ENCODE data around the gene SLC22A3.
"Not testable (repeated sequence)": the region's sequence is repeated elsewhere in the genome, so short reads cannot be mapped to it uniquely, and the experiment has no call there.

The SLC22A3 gene

GRCh38 chr6:160358225-160359119, 10.3 kb downstream of the SLC22A3 start:
- Histone ChIP-seq H3K27me3 (ENCODE audit: control insufficient read depth, insufficient read depth, low read length) (no peaks in the 10 kb centered on the region), H3K4me3 (ENCODE audit: low read length) (no peak overlapping the region), H3K9ac (ENCODE audit: low read length) (no peak overlapping the region), H3K4me1 (ENCODE audit: control insufficient read depth, low read depth, low read length) (no peaks in the 10 kb centered on the region), H3K9me3 (ENCODE audit: control insufficient read depth, low read depth, low read length) (no peaks in the 10 kb centered on the region), H3K36me3 (ENCODE audit: control insufficient read depth, low read depth, low read length) (no peaks in the 10 kb centered on the region), H3K27ac (ENCODE audit: low read length) (no peak overlapping the region)

GRCh38 chr6:160360955-160361354, 12.8 kb downstream of the SLC22A3 start:
- Histone ChIP-seq H3K9ac (ENCODE audit: low read length) (no peak overlapping the region), H3K9me3 (ENCODE audit: control insufficient read depth, low read depth, low read length) (no peaks in the 10 kb centered on the region), H3K27me3 (ENCODE audit: control insufficient read depth, insufficient read depth, low read length) (no peaks in the 10 kb centered on the region), H3K36me3 (ENCODE audit: control insufficient read depth, low read depth, low read length) (no peaks in the 10 kb centered on the region), H3K4me3 (ENCODE audit: low read length) (no peak overlapping the region), H3K27ac (ENCODE audit: low read length) (no peak overlapping the region), H3K4me1 (ENCODE audit: control insufficient read depth, low read depth, low read length) (no peaks in the 10 kb centered on the region)

GRCh38 chr6:160362556-160362955, 14.4 kb downstream of the SLC22A3 start:
- Histone ChIP-seq H3K27me3 (ENCODE audit: control insufficient read depth, insufficient read depth, low read length) (no peaks in the 10 kb centered on the region), H3K27ac (ENCODE audit: low read length) (no peak overlapping the region), H3K9me3 (ENCODE audit: control insufficient read depth, low read depth, low read length) (no peaks in the 10 kb centered on the region), H3K36me3 (ENCODE audit: control insufficient read depth, low read depth, low read length) (no peaks in the 10 kb centered on the region), H3K4me1 (ENCODE audit: control insufficient read depth, low read depth, low read length) (no peaks in the 10 kb centered on the region), H3K4me3 (ENCODE audit: low read length) (no peak overlapping the region), H3K9ac (ENCODE audit: low read length) (no peak overlapping the region)

- no peak overlapping the region for H3K4me3 ChIP-seq (ENCODE audit: low read length)
- H3K36me3 ChIP-seq (ENCODE audit: control insufficient read depth, low read depth, low read length) = no peaks in the 10 kb centered on the region
- H3K9me3 ChIP-seq (ENCODE audit: control insufficient read depth, low read depth, low read length) = no peaks in the 10 kb centered on the region
- no peak overlapping the region for H3K9ac ChIP-seq (ENCODE audit: low read length)
- H3K27me3 ChIP-seq (ENCODE audit: control insufficient read depth, insufficient read depth, low read length) = no peaks in the 10 kb centered on the region
- H3K27ac ChIP-seq (ENCODE audit: low read length) = no peak overlapping the region
- H3K4me1 ChIP-seq (ENCODE audit: control insufficient read depth, low read depth, low read length) = no peaks in the 10 kb centered on the region
Measured at GRCh38 chr6:160363016-160363996, 15.1 kb downstream of the SLC22A3 start.

GRCh38 chr6:160365117-160365516, 16.9 kb downstream of the SLC22A3 start:
- Histone ChIP-seq H3K4me3 (ENCODE audit: low read length) (no peak overlapping the region), H3K4me1 (ENCODE audit: control insufficient read depth, low read depth, low read length) (no peaks in the 10 kb centered on the region), H3K27me3 (ENCODE audit: control insufficient read depth, insufficient read depth, low read length) (no peaks in the 10 kb centered on the region), H3K9ac (ENCODE audit: low read length) (no peak overlapping the region), H3K9me3 (ENCODE audit: control insufficient read depth, low read depth, low read length) (no peaks in the 10 kb centered on the region), H3K36me3 (ENCODE audit: control insufficient read depth, low read depth, low read length) (no peaks in the 10 kb centered on the region), H3K27ac (ENCODE audit: low read length) (no peak overlapping the region)

GRCh38 chr6:160367798-160368547, 19.8 kb downstream of the SLC22A3 start:
- Histone ChIP-seq H3K9ac (ENCODE audit: low read length) (no peak overlapping the region), H3K4me3 (ENCODE audit: low read length) (no peak overlapping the region), H3K27me3 (ENCODE audit: control insufficient read depth, insufficient read depth, low read length) (no peaks in the 10 kb centered on the region), H3K27ac (ENCODE audit: low read length) (no peak overlapping the region), H3K4me1 (ENCODE audit: control insufficient read depth, low read depth, low read length) (no peaks in the 10 kb centered on the region), H3K9me3 (ENCODE audit: control insufficient read depth, low read depth, low read length) (no peaks in the 10 kb centered on the region), H3K36me3 (ENCODE audit: control insufficient read depth, low read depth, low read length) (no peaks in the 10 kb centered on the region)

- Histone ChIP-seq H3K9ac (ENCODE audit: low read length) (no peak overlapping the region), H3K36me3 (ENCODE audit: control insufficient read depth, low read depth, low read length) (no peaks in the 10 kb centered on the region), H3K27me3 (ENCODE audit: control insufficient read depth, insufficient read depth, low read length) (no peaks in the 10 kb centered on the region), H3K4me1 (ENCODE audit: control insufficient read depth, low read depth, low read length) (no peaks in the 10 kb centered on the region), H3K27ac (ENCODE audit: low read length) (no peak overlapping the region), H3K4me3 (ENCODE audit: low read length) (no peak overlapping the region), H3K9me3 (ENCODE audit: control insufficient read depth, low read depth, low read length) (no peaks in the 10 kb centered on the region)
Measured at GRCh38 chr6:160368670-160369069, 20.5 kb downstream of the SLC22A3 start.

GRCh38 chr6:160373601-160374000, 25.4 kb downstream of the SLC22A3 start:
- H3K36me3 ChIP-seq (ENCODE audit: control insufficient read depth, low read depth, low read length); H3K27me3 ChIP-seq (ENCODE audit: control insufficient read depth, insufficient read depth, low read length); H3K9me3 ChIP-seq (ENCODE audit: control insufficient read depth, low read depth, low read length); H3K4me3 ChIP-seq (ENCODE audit: low read length); H3K27ac ChIP-seq (ENCODE audit: low read length); H3K9ac ChIP-seq (ENCODE audit: low read length); H3K4me1 ChIP-seq (ENCODE audit: control insufficient read depth, low read depth, low read length): not testable (repeated sequence)

- Histone ChIP-seq H3K27me3 (ENCODE audit: control insufficient read depth, insufficient read depth, low read length) (no peaks in the 10 kb centered on the region), H3K36me3 (ENCODE audit: control insufficient read depth, low read depth, low read length) (no peaks in the 10 kb centered on the region), H3K27ac (ENCODE audit: low read length) (no peak overlapping the region), H3K4me1 (ENCODE audit: control insufficient read depth, low read depth, low read length) (no peaks in the 10 kb centered on the region), H3K4me3 (ENCODE audit: low read length) (no peak overlapping the region), H3K9me3 (ENCODE audit: control insufficient read depth, low read depth, low read length) (no peaks in the 10 kb centered on the region), H3K9ac (ENCODE audit: low read length) (no peak overlapping the region)
Measured at GRCh38 chr6:160374836-160375560, 26.8 kb downstream of the SLC22A3 start.

GRCh38 chr6:160375561-160375949, 27.4 kb downstream of the SLC22A3 start:
- Histone ChIP-seq H3K9ac (ENCODE audit: low read length) (no peak overlapping the region), H3K27me3 (ENCODE audit: control insufficient read depth, insufficient read depth, low read length) (no peaks in the 10 kb centered on the region), H3K4me1 (ENCODE audit: control insufficient read depth, low read depth, low read length) (no peaks in the 10 kb centered on the region), H3K4me3 (ENCODE audit: low read length) (no peak overlapping the region), H3K36me3 (ENCODE audit: control insufficient read depth, low read depth, low read length) (no peaks in the 10 kb centered on the region), H3K9me3 (ENCODE audit: control insufficient read depth, low read depth, low read length) (no peaks in the 10 kb centered on the region), H3K27ac (ENCODE audit: low read length) (no peak overlapping the region)
